ENCODE data around the gene HOOK2. TPM values are rescaled to one million over a fixed set of nuclear protein-coding genes. Genes with fewer than 3 reads are reported as not detected.
A peak's percentile ranks its signal among the peaks of the same experiment; 100 is the strongest.

HOOK2 gene
- total RNA-seq, 3 donors from 2014 or later (not counting 1 experiment from before 2014, with no cell fraction given) = 13.3 to 15.3 (median 13.9) TPM

DNA sequence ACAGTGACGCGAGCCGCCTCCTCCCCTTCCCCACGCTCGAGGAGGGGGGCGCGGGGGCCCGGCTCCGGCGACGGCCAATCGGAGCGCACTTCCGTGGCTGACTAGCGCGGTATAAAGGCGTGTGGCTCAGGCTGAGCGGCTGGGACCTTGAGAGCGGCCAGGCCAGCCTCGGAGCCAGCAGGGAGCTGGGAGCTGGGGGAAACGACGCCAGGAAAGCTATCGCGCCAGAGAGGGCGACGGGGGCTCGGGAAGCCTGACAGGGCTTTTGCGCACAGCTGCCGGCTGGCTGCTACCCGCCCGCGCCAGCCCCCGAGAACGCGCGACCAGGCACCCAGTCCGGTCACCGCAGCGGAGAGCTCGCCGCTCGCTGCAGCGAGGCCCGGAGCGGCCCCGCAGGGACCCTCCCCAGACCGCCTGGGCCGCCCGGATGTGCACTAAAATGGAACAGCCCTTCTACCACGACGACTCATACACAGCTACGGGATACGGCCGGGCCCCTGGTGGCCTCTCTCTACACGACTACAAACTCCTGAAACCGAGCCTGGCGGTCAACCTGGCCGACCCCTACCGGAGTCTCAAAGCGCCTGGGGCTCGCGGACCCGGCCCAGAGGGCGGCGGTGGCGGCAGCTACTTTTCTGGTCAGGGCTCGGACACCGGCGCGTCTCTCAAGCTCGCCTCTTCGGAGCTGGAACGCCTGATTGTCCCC lies 16.1 kb upstream of the HOOK2 start, which contains the start of gene JUNB:
Gene JUNB (plus strand): TSS at position 142 of the 706 bp plus-strand sequence. CDS start 286 bp downstream, at position 428.
- Mint-ChIP-seq H3K9me3 (no peaks in the 10 kb centered on the region), H3K4me1 (peaks cover 38 to 45% of the 10 kb centered on the region in 2 donors), H3K27ac (peak within 1 kb of the TSS; percentile 97 to 99), H3K27me3 (ENCODE audit: low read depth in 2 of 2) (no peaks in the 10 kb centered on the region), H3K4me3 (peak within 1 kb of the TSS; percentile 96), H3K36me3 (no peaks in the 10 kb centered on the region)
- Histone ChIP-seq H3K4me3 (ENCODE audit: low read length) (peak within 1 kb of the TSS; percentile 95), H3K27me3 (ENCODE audit: control insufficient read depth, insufficient read depth, low read length) (no peaks in the 10 kb centered on the region), H3K27ac (ENCODE audit: low read length) (peak within 1 kb of the TSS; percentile 93), H3K4me1 (ENCODE audit: control insufficient read depth, insufficient read depth, low read length) (peaks cover 53% of the 10 kb centered on the region), H3K9me3 (ENCODE audit: control insufficient read depth, insufficient read depth, low read length) (no peaks in the 10 kb centered on the region), H3K36me3 (ENCODE audit: control insufficient read depth, insufficient read depth, low read length) (no peaks in the 10 kb centered on the region)
- intact Hi-C loops (cut with micrococcal nuclease) = loop anchor here (1.0 to 10.0 kb wide), 6 partner anchors 9 to 363 kb away; partner anchors contain the start of genes CALR, GET3, IER2 and STX10
- ATAC-seq (peak; percentile 40 to 69 (median 51)), DNase-seq (peak; percentile 98 to 99)
- under 1% methylated on average over 73 of the region's 73 CpGs for WGBS (ENCODE audit: insufficient coverage)
- TF ChIP-seq, protein P1, sequence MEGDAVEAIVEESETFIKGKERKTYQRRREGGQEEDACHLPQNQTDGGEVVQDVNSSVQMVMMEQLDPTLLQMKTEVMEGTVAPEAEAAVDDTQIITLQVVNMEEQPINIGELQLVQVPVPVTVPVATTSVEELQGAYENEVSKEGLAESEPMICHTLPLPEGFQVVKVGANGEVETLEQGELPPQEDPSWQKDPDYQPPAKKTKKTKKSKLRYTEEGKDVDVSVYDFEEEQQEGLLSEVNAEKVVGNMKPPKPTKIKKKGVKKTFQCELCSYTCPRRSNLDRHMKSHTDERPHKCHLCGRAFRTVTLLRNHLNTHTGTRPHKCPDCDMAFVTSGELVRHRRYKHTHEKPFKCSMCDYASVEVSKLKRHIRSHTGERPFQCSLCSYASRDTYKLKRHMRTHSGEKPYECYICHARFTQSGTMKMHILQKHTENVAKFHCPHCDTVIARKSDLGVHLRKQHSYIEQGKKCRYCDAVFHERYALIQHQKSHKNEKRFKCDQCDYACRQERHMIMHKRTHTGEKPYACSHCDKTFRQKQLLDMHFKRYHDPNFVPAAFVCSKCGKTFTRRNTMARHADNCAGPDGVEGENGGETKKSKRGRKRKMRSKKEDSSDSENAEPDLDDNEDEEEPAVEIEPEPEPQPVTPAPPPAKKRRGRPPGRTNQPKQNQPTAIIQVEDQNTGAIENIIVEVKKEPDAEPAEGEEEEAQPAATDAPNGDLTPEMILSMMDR (IDR thresholded peaks at IDR 0.05) = no peak

DNA sequence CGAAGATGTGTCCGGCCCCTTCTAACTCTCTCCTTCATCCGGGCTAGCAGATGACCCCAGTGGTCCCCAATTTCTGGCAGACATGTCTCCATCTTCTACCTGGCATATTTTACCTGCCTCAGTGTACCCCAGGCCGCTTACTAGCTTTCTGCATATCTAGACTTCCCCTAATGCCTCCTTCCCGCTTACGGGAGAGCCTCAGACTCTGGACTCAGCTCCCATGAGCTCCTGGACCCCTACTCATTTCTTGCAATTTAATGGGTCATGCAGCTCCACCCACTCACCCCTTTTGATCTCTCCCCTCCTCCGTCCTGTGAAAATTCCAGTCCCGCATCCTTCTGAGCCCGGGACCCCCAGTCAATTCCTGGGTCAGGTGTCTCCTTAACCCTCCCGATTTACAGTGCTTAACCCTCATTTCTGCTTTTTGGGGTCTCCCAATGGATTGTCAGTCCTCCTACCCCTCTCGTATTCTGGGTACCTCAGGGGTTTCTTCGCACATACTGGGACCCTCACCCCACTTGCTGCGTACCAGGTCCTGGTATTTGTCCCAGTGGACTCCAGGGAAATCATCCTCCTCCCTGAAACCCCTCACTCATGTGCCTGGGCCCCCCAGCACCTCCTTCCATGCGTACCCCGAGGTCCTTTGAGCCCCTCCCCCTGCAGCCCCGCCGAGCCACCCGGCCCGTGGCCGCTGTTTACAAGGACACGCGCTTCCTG lies 15.4 kb upstream of the HOOK2 start:
- peak overlapping the region; percentile 95 for H3K4me3 ChIP-seq (ENCODE audit: low read length)
- H3K9me3 ChIP-seq (ENCODE audit: control insufficient read depth, insufficient read depth, low read length) = no peaks in the 10 kb centered on the region
- peak in 1 of 2 donors; percentile 60 for DNase-seq
- Mint-ChIP-seq H3K36me3 (no peaks in the 10 kb centered on the region), H3K4me1 (peaks cover 31 to 38% of the 10 kb centered on the region in 2 donors), H3K27me3 (ENCODE audit: low read depth in 2 of 2) (no peaks in the 10 kb centered on the region), H3K27ac (peak overlapping the region; percentile 97 to 99), H3K4me3 (peak overlapping the region; percentile 96), H3K9me3 (no peaks in the 10 kb centered on the region)
- no peaks in the 10 kb centered on the region for H3K36me3 ChIP-seq (ENCODE audit: control insufficient read depth, insufficient read depth, low read length)
- H3K4me1 ChIP-seq (ENCODE audit: control insufficient read depth, insufficient read depth, low read length) = peaks cover 53% of the 10 kb centered on the region
- H3K27me3 ChIP-seq (ENCODE audit: control insufficient read depth, insufficient read depth, low read length) = no peaks in the 10 kb centered on the region
- TF ChIP-seq, protein P1 (IDR thresholded peaks at IDR 0.05) = no peak
- intact Hi-C loops (cut with micrococcal nuclease) = loop anchor here (1.0 to 10.0 kb wide), 5 partner anchors 8 to 364 kb away; partner anchors contain the start of genes CALR, IER2, STX10 and TNPO2
- under 1% methylated on average over 22 of the region's 22 CpGs for WGBS (ENCODE audit: insufficient coverage)
- ATAC-seq = no peak
- peak overlapping the region; percentile 93 for H3K27ac ChIP-seq (ENCODE audit: low read length)

DNA sequence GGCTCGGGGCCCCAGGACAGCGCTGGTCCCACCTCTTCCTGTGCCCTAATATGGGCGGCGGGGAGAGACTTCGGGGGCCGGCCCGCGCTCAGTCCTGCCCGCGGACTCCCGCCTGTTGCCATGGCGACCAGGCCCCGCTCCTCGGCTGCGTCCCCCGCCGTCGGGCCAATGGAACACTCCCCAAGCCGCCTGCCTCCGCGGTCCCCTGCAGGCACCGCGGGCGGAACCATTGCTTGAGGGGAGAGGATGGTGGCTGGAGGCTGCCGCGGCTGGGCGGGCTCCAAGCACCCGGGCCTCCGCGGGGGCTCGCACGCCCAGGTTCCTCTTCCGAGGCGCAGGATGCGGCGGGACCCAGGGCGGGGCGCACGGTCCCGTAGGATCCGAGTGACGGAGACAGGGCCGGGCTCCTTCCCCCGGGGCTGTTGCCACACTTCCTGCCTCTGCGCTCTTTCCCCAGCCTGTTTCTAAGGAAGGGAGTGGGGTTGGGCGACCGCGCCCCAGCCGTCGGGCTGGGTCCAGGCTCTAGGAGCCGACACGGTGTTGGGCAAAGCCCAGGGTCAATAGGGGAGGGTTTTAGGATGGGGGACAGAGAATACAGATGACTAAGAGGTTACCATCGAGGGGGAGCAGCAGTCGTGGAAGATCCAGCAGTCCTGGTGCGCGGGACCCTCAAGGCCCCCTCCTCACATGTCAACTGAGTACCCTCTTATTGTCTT lies 14.7 kb upstream of the HOOK2 start:
- peak; percentile 35 to 56 (median 41) for ATAC-seq
- WGBS (ENCODE audit: insufficient coverage) = under 1% methylated on average over 56 of the region's 56 CpGs
- H3K4me1 ChIP-seq (ENCODE audit: control insufficient read depth, insufficient read depth, low read length) = peaks cover 57% of the 10 kb centered on the region

More for the DNA sequence above, 14.7 kb upstream of the HOOK2 start:
- Histone ChIP-seq H3K4me3 (ENCODE audit: low read length) (peak overlapping the region; percentile 95), H3K36me3 (ENCODE audit: control insufficient read depth, insufficient read depth, low read length) (no peaks in the 10 kb centered on the region), H3K27me3 (ENCODE audit: control insufficient read depth, insufficient read depth, low read length) (no peaks in the 10 kb centered on the region), H3K9me3 (ENCODE audit: control insufficient read depth, insufficient read depth, low read length) (no peaks in the 10 kb centered on the region), H3K27ac (ENCODE audit: low read length) (peak overlapping the region; percentile 93)
- H3K27ac Mint-ChIP-seq = peak overlapping the region; percentile 97 to 99
- H3K4me1 Mint-ChIP-seq = peaks cover 28 to 38% of the 10 kb centered on the region in 2 donors
- DNase-seq = peak; percentile 94 to 95
- no peaks in the 10 kb centered on the region for H3K27me3 Mint-ChIP-seq (ENCODE audit: low read depth in 2 of 2)
- H3K4me3 Mint-ChIP-seq = peak overlapping the region; percentile 96
- no peaks in the 10 kb centered on the region for H3K9me3 Mint-ChIP-seq
- intact Hi-C loops (cut with micrococcal nuclease) = loop anchor here (5.0 to 10.0 kb wide), 6 partner anchors 68 to 365 kb away; partner anchors contain the start of genes CALR, IER2, LYL1 and STX10
- TF ChIP-seq, protein P1 (IDR thresholded peaks at IDR 0.05) = no peak
- H3K36me3 Mint-ChIP-seq = no peaks in the 10 kb centered on the region
